CD4-positive, alpha-beta T cell (primary cell): ENCODE measurements around the gene CXADR. TPM values are rescaled to one million over a fixed set of nuclear protein-coding genes. Genes with fewer than 3 reads are reported as not detected.
"Not testable (repeated sequence)": the region's sequence is repeated elsewhere in the genome, so short reads cannot be mapped to it uniquely, and the experiment has no call there.

Experiments used
- ATAC-seq: fragments of 200-7000 bp; cut with Tn5 transposase; one replicate; pipeline ENCODE4 v1.10.0; 2022; ENCODE audit warnings: mild to moderate bottlenecking; ENCODE audit not compliant: poor library complexity
- CTCF ChIA-PET: fragments of 350-600 bp; sonication (Branson Sonifier 250); formaldehyde crosslinking; loops from one replicate; lab custom pipeline; 2021; ENCODE audit warnings: antibody characterized with exemption, inconsistent platforms; lab: Charles Lee
- POLR2A ChIA-PET: fragments of 350-600 bp; sonication (Branson Sonifier 250); formaldehyde crosslinking; loops from one replicate; lab custom pipeline; 2021; ENCODE audit warnings: antibody characterized with exemption, inconsistent platforms; lab: Charles Lee
- DNase-seq, 14 experiments: peaks; one replicate each; pipeline ENCODE4 v3.0.0-alpha.2; 2013 to 2020; ENCODE audit warnings: mixed read lengths in 2 of 14
- H3K27ac ChIP-seq, 2 donors: one replicate each; pipeline versions ENCODE4 v1.5.1 to v1.7.0; 2013; ENCODE audit warnings: low read length in 2 of 2, low read depth in 1 of 2, mild to moderate bottlenecking in 1 of 2
- H3K27me3 ChIP-seq, 2 experiments: 1 replicate in 1 of 2; 2 replicates in 1 of 2; pipeline versions ENCODE4 v1.6.1 to v1.7.0; 2013; ENCODE audit warnings: low read length in 2 of 2, control low read depth in 1 of 2, mild to moderate bottlenecking in 1 of 2, moderate library complexity in 1 of 2; ENCODE audit not compliant: insufficient read depth in 2 of 2, control insufficient read depth in 1 of 2
- H3K36me3 ChIP-seq: one replicate; pipeline ENCODE4 v1.6.1; 2013; ENCODE audit warnings: low read length, control low read depth; ENCODE audit not compliant: insufficient read depth
- H3K4me1 ChIP-seq: one replicate; pipeline ENCODE4 v1.6.1; 2013; ENCODE audit warnings: low read length, control low read depth; ENCODE audit not compliant: insufficient read depth
- H3K4me3 ChIP-seq: one replicate; pipeline ENCODE4 v1.5.1; 2013; ENCODE audit warnings: mild to moderate bottlenecking, low read length, moderate library complexity
- H3K9me3 ChIP-seq, 2 experiments: 1 replicate in 1 of 2; 2 replicates in 1 of 2; pipeline versions ENCODE4 v1.6.1 to v1.7.0; 2013; ENCODE audit warnings: low read length in 2 of 2, mild to moderate bottlenecking in 2 of 2, control low read depth in 1 of 2, moderate library complexity in 1 of 2; ENCODE audit not compliant: control insufficient read depth in 1 of 2, insufficient read depth in 1 of 2
- H3K27ac Mint-ChIP-seq: one replicate; pipeline ENCODE4 v1.8.0; 2020; ENCODE audit warnings: mixed read lengths
- H3K27me3 Mint-ChIP-seq: one replicate; pipeline ENCODE4 v1.8.0; 2021; ENCODE audit warnings: mixed read lengths
- H3K36me3 Mint-ChIP-seq: one replicate; pipeline ENCODE4 v1.8.0; 2021; ENCODE audit warnings: low read depth, mixed read lengths
- H3K4me1 Mint-ChIP-seq: one replicate; pipeline ENCODE4 v1.8.0; 2021; ENCODE audit warnings: low read depth, mixed read lengths
- H3K4me3 Mint-ChIP-seq: one replicate; pipeline ENCODE4 v1.8.0; 2020; ENCODE audit warnings: mild to moderate bottlenecking, mixed read lengths
- H3K9me3 Mint-ChIP-seq: one replicate; pipeline ENCODE4 v1.8.0; 2020; ENCODE audit warnings: mixed read lengths
- intact Hi-C, 2 experiments: fragments of 100-400 bp; cut with DNase I in 1 of 2; cut with micrococcal nuclease in 1 of 2; formaldehyde crosslinking; loops; one replicate each; pipeline versions ENCODE4 v1.15.1 to v1.9.0; 2023 to 2025; cut with DNase I, micrococcal nuclease
- total RNA-seq, 174 experiments: library from RNA in 2 of 174; stranded (reverse) in 2 of 174; gene quantifications; one replicate each; pipeline ENCODE4 v1.2.3 and lab custom pipeline; 2021 to 2026
- TF ChIP-seq, protein P1 (sequence below): fragments of 200-600 bp; IDR thresholded peaks from one replicate; pipeline ENCODE4 v1.8.0; 2022; ENCODE audit warnings: antibody characterized with exemption, mild to moderate bottlenecking

Gene CXADR
- total RNA-seq, 2 experiments from 2014 or later: 0.52 to 0.53 TPM

DNA sequence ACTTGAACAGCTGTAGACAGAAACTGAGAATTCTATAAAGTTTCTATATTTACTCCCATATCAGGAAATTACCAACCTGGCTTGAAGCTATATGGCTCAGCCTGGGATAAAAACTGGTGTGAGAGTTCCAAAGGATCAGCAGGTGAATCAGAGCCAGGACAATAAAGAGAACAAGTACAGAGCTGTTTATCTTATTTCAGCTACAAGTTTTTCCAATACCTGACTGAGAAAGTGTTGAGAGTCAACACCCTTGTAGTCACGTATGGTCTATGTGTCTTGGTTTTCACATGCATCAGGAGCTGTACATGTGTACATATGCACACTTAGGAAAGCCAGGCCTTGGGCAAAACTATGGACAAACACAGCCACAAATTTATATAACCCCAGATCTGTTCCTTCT lies 40.7 kb upstream of the CXADR start:
- no peak overlapping the region for H3K27ac ChIP-seq
- DNase-seq: no peak
- Mint-ChIP-seq H3K27me3 (peaks cover 4% of the 10 kb centered on the region), H3K9me3 (no peaks in the 10 kb centered on the region), H3K4me3 (no peak overlapping the region), H3K27ac (no peak overlapping the region), H3K36me3 (no peaks in the 10 kb centered on the region), H3K4me1 (no peaks in the 10 kb centered on the region)
- TF ChIP-seq, protein P1, sequence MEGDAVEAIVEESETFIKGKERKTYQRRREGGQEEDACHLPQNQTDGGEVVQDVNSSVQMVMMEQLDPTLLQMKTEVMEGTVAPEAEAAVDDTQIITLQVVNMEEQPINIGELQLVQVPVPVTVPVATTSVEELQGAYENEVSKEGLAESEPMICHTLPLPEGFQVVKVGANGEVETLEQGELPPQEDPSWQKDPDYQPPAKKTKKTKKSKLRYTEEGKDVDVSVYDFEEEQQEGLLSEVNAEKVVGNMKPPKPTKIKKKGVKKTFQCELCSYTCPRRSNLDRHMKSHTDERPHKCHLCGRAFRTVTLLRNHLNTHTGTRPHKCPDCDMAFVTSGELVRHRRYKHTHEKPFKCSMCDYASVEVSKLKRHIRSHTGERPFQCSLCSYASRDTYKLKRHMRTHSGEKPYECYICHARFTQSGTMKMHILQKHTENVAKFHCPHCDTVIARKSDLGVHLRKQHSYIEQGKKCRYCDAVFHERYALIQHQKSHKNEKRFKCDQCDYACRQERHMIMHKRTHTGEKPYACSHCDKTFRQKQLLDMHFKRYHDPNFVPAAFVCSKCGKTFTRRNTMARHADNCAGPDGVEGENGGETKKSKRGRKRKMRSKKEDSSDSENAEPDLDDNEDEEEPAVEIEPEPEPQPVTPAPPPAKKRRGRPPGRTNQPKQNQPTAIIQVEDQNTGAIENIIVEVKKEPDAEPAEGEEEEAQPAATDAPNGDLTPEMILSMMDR: no peak
- CTCF ChIA-PET: no interaction called here
- H3K9me3 ChIP-seq: no peaks in the 10 kb centered on the region
- POLR2A ChIA-PET: no interaction called here
- H3K36me3 ChIP-seq: no peaks in the 10 kb centered on the region
- intact Hi-C loops: no loop called here
- ATAC-seq: no peak
- H3K27me3 ChIP-seq: no peaks in the 10 kb centered on the region
- H3K4me1 ChIP-seq: no peaks in the 10 kb centered on the region
- no peak overlapping the region for H3K4me3 ChIP-seq

DNA sequence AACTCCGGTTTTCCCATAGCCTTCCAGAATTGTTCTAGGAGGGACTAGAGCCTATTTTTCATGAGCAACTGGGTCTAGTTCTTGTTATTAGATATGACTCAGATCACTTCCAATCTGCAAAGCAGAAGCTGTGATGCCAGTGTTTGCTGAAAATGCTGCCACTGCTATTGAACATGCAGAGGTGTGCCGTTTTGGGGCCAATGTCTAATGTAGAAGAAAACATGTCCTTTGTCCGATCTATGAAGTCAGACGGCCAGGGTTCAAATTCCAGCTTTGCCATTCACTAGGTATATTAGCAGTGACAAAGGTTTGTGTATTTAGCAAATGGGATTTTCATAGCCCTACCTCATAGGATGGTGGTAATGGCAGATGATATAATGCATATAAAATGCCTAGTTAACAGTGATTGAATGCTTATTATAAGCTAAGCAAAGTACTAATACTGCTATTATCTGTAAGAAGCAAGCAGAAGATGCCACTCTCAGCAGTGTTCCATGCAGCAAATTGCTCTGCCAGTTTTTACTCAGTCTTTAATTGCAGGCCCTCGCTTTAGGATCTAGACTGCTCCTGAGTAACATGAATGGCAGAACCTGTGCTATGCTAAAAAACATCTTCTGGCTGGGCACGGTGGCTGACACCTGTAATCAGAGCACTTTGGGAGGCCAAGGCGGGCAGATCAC lies 40.1 kb upstream of the CXADR start:
- ChIA-PET CTCF (no interaction called here), POLR2A (no interaction called here)
- Histone ChIP-seq H3K36me3 (no peaks in the 10 kb centered on the region), H3K4me3 (no peak overlapping the region), H3K9me3 (no peaks in the 10 kb centered on the region), H3K27me3 (no peaks in the 10 kb centered on the region), H3K4me1 (no peaks in the 10 kb centered on the region), H3K27ac (no peak overlapping the region)
- Mint-ChIP-seq H3K4me1 (no peaks in the 10 kb centered on the region), H3K27ac (no peak overlapping the region), H3K27me3 (peaks cover 4% of the 10 kb centered on the region), H3K9me3 (no peaks in the 10 kb centered on the region), H3K36me3 (no peaks in the 10 kb centered on the region), H3K4me3 (no peak overlapping the region)
- ATAC-seq: no peak
- no peak for DNase-seq
- TF ChIP-seq, protein P1: no peak
- intact Hi-C loops: no loop called here

DNA sequence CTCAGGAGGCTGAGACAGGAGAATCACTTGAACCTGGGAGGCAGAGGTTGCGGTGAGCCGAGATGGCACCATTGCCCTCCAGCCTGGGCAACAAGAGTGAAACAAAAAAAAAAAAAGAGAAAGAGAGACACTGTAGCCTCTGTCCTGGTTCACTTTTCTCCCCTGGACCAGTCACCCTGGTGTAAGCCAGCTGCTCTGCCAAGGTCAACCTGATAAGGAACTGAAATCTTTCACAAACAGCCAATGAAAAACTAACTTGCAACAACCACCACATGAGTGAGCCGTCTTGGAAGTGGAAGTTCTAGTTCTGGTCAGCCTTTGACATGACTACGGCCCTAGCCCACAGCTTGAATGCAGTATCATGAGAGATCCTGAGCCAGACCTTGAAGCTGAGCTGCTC lies 36.8 kb upstream of the CXADR start:
- Mint-ChIP-seq H3K36me3 (no peaks in the 10 kb centered on the region), H3K9me3 (no peaks in the 10 kb centered on the region), H3K27ac (no peak overlapping the region), H3K4me1 (no peaks in the 10 kb centered on the region), H3K4me3 (no peak overlapping the region), H3K27me3 (peaks cover 4% of the 10 kb centered on the region)
- no peaks in the 10 kb centered on the region for H3K27me3 ChIP-seq
- ATAC-seq (no peak), DNase-seq (peak in 2 of 14 experiments; percentile 2 to 5)
- intact Hi-C loops: no loop called here
- H3K4me1 ChIP-seq: no peaks in the 10 kb centered on the region
- H3K9me3 ChIP-seq: no peaks in the 10 kb centered on the region
- CTCF ChIA-PET: no interaction called here
- H3K27ac ChIP-seq: no peak overlapping the region
- TF ChIP-seq, protein P1: no peak
- POLR2A ChIA-PET: no interaction called here
- no peak overlapping the region for H3K4me3 ChIP-seq
- H3K36me3 ChIP-seq: no peaks in the 10 kb centered on the region

DNA sequence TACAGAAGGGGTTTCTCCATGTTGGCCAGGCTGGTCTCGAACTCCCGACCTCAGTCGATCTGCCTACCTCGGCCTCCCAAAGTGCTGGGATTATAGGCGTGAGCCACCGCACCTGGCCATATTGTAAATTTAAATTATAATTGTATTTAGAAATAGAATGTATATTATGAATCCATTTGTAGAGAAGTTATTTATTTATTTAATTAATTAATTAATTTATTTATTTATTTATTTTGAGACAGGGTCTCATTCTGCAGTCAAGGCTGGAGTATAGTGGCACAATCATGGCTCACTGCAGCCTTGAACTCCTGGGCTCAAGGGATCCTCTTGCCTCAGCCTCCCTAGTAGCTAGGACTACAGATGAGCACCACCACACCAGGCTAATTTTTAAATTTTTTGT lies 34.7 kb upstream of the CXADR start:
- DNase-seq, H3K4me3 ChIP-seq, H3K36me3 Mint-ChIP-seq, H3K27ac ChIP-seq, CTCF ChIA-PET, H3K9me3 Mint-ChIP-seq, H3K27ac Mint-ChIP-seq, H3K27me3 ChIP-seq, H3K4me3 Mint-ChIP-seq, H3K9me3 ChIP-seq, intact Hi-C loops, H3K36me3 ChIP-seq, POLR2A ChIA-PET, H3K4me1 ChIP-seq, ATAC-seq, H3K27me3 Mint-ChIP-seq, H3K4me1 Mint-ChIP-seq: not testable (repeated sequence)
